Testis (tissue), 3 donors: ENCODE data around the gene SOHLH2. TPM values are rescaled to one million over a fixed set of nuclear protein-coding genes. Genes with fewer than 3 reads are reported as not detected.

ENCODE experiments used
- DNase-seq: peaks from one replicate; pipeline ENCODE4 v3.0.0-alpha.2; 2019
- H3K27ac ChIP-seq, 2 donors: fragments of 200-600 bp; sonication (generic); one replicate each; pipeline ENCODE4 v1.5.1; 2019
- H3K27me3 ChIP-seq: fragments of 200-600 bp; sonication (generic); one replicate; pipeline ENCODE4 v1.5.1; 2019
- H3K36me3 ChIP-seq: fragments of 200-600 bp; sonication (generic); one replicate; pipeline ENCODE4 v1.5.1; 2017; ENCODE audit warnings: low read depth; ENCODE audit errors: missing control alignments
- H3K4me1 ChIP-seq: fragments of 200-600 bp; sonication (generic); one replicate; pipeline ENCODE4 v1.5.1; 2019
- H3K4me3 ChIP-seq, 2 donors: fragments of 200-600 bp; sonication (generic); one replicate each; pipeline ENCODE4 v1.5.1; 2017 to 2019
- H3K9me3 ChIP-seq: fragments of 200-600 bp; sonication (generic); one replicate; pipeline ENCODE4 v1.5.1; 2017
- CTCF ChIP-seq, 3 experiments: fragments of 450-650 bp in 2 of 3; fragments of 200-600 bp in 1 of 3; sonication (generic) in 1 of 3; IDR thresholded peaks; one replicate each; pipeline ENCODE4 v1.5.1; 2016 to 2019; ENCODE audit warnings: antibody characterized with exemption in 3 of 3, mild to moderate bottlenecking in 2 of 3, moderate library complexity in 1 of 3
- POLR2A ChIP-seq: fragments of 450-650 bp; IDR thresholded peaks from one replicate; pipeline ENCODE4 v1.6.1; 2017; ENCODE audit warnings: antibody characterized with exemption, mild to moderate bottlenecking, moderate library complexity
- WGBS, 2 donors: methylation state at CpG; one replicate each; pipeline ENCODE4 v1.1.5; 2018; 5-methylcytosine and 5-hydroxymethylcytosine counted together
- intact Hi-C: fragments of 100-400 bp; cut with DNase I; formaldehyde crosslinking; loops from one replicate; pipeline ENCODE4 v1.15.1; 2023; ENCODE audit warnings: low total_unique reads
- polyA plus RNA-seq: library from polyadenylated mRNA; stranded (reverse); fragments of 350-450 nt; fragmentation: Illumina TruSeq; extraction: RNeasy Lipid Tissue Mini Kit (QIAGEN cat#74804); gene quantifications from one replicate; pipeline ENCODE4 v1.2.3, GENCODE V29; 2014; ENCODE audit warnings: low read depth, low replicate concordance; ENCODE audit not compliant: insufficient read depth
- total RNA-seq, 2 donors: library from RNA; depleted of rRNA; stranded (reverse); fragments of >200 nt; gene quantifications; one replicate each; pipeline ENCODE4 v1.2.3, GENCODE V29; 2016

Gene SOHLH2
- total and polyA plus RNA-seq, 3 donors from 2014 or later, result 10.8 to 43.6 (median 17.9) TPM

- 32 to 42% methylated on average over 7 of the region's 7 CpGs for WGBS, 2 donors
- H3K9me3 ChIP-seq, result no peaks in the 10 kb centered on the region
- DNase-seq, result peak; percentile 58
- intact Hi-C loops, result no loop called here
- no peak for TF ChIP-seq CTCF (IDR thresholded peaks at IDR 0.05)
- no peak for TF ChIP-seq POLR2A
- H3K4me3 ChIP-seq, result no peak overlapping the region
- peaks cover 4% of the 10 kb centered on the region for H3K4me1 ChIP-seq
- no peak overlapping the region for H3K27ac ChIP-seq
- no peaks in the 10 kb centered on the region for H3K27me3 ChIP-seq
- no peaks in the 10 kb centered on the region for H3K36me3 ChIP-seq
Measured at GRCh38 chr13:36163809-36164308, 50.5 kb downstream of the SOHLH2 start.

- peaks cover 4% of the 10 kb centered on the region for H3K4me1 ChIP-seq
- no peaks in the 10 kb centered on the region for H3K9me3 ChIP-seq
- no peaks in the 10 kb centered on the region for H3K27me3 ChIP-seq
- no peak overlapping the region for H3K4me3 ChIP-seq
- no peak overlapping the region for H3K27ac ChIP-seq
- 82 to 84% methylated on average over 6 of the region's 6 CpGs for WGBS, 2 donors
- DNase-seq, result no peak
- H3K36me3 ChIP-seq, result no peaks in the 10 kb centered on the region
- intact Hi-C loops, result no loop called here
- TF ChIP-seq POLR2A, result no peak
- no peak for TF ChIP-seq CTCF (IDR thresholded peaks at IDR 0.05)
Measured at GRCh38 chr13:36163286-36163685, 51.1 kb downstream of the SOHLH2 start.

GRCh38 chr13:36160297-36160696 is 54.1 kb downstream of the SOHLH2 start:
- H3K27ac ChIP-seq, result no peak overlapping the region
- no peaks in the 10 kb centered on the region for H3K9me3 ChIP-seq
- H3K4me3 ChIP-seq, result no peak overlapping the region
- H3K27me3 ChIP-seq, result no peaks in the 10 kb centered on the region
- no peak for TF ChIP-seq CTCF (IDR thresholded peaks at IDR 0.05)
- no peak for TF ChIP-seq POLR2A
- intact Hi-C loops, result no loop called here
- no peaks in the 10 kb centered on the region for H3K36me3 ChIP-seq
- WGBS, 2 donors, result 76 to 80% methylated on average over 4 of the region's 4 CpGs
- peaks cover 4% of the 10 kb centered on the region for H3K4me1 ChIP-seq
- DNase-seq, result no peak

- no peaks in the 10 kb centered on the region for H3K9me3 ChIP-seq
- WGBS, 2 donors, result 82 to 94% methylated on average over 4 of the region's 4 CpGs
- TF ChIP-seq CTCF (IDR thresholded peaks at IDR 0.05), result no peak
- TF ChIP-seq POLR2A, result no peak
- no peaks in the 10 kb centered on the region for H3K27me3 ChIP-seq
- H3K27ac ChIP-seq, result no peak overlapping the region
- intact Hi-C loops, result no loop called here
- H3K36me3 ChIP-seq, result no peaks in the 10 kb centered on the region
- no peak for DNase-seq
- peaks cover under 1% of the 10 kb centered on the region for H3K4me1 ChIP-seq
- H3K4me3 ChIP-seq, result no peak overlapping the region
Measured at GRCh38 chr13:36158611-36159010, 55.7 kb downstream of the SOHLH2 start.

- H3K27me3 ChIP-seq, result no peaks in the 10 kb centered on the region
- 42 to 57% methylated on average over 1 of the region's 1 CpG for WGBS, 2 donors
- TF ChIP-seq POLR2A (no peak), CTCF (IDR thresholded peaks at IDR 0.05) (no peak)
- no peaks in the 10 kb centered on the region for H3K4me1 ChIP-seq
- DNase-seq, result no peak
- no peaks in the 10 kb centered on the region for H3K36me3 ChIP-seq
- no peaks in the 10 kb centered on the region for H3K9me3 ChIP-seq
- intact Hi-C loops, result no loop called here
- no peak overlapping the region for H3K4me3 ChIP-seq
- H3K27ac ChIP-seq, result no peak overlapping the region
Measured at GRCh38 chr13:36157480-36157879, 56.9 kb downstream of the SOHLH2 start.
